Upper lobe of left lung (tissue), 4 donors: Measurements from ENCODE around the gene IMPA2.

Source experiments
- CTCF ChIP-seq, 6 experiments: fragments of 450-650 bp in 4 of 6; fragments of 200-600 bp in 2 of 6; sonication (generic) in 2 of 6; IDR thresholded peaks; one replicate each; pipeline ENCODE4 v1.5.1; 2016 to 2019; ENCODE audit warnings: antibody characterized with exemption in 6 of 6
- POLR2A ChIP-seq, 4 donors: fragments of 450-650 bp; IDR thresholded peaks; one replicate each; pipeline ENCODE4 v1.5.1; 2016 to 2017; ENCODE audit warnings: antibody characterized with exemption in 4 of 4, mild to moderate bottlenecking in 2 of 4
- POLR2AphosphoS5 ChIP-seq, 2 donors: sonication (generic); formaldehyde crosslinking; IDR thresholded peaks; one replicate each; pipeline ENCODE4 v1.5.1; 2017; ENCODE audit warnings: antibody characterized with exemption in 2 of 2

- no peak for TF ChIP-seq CTCF (IDR thresholded peaks at IDR 0.05)
- TF ChIP-seq POLR2A (IDR thresholded peaks at IDR 0.05): no peak
- no peak for TF ChIP-seq POLR2AphosphoS5 (IDR thresholded peaks at IDR 0.05)
Measured at GRCh38 chr18:12030670-12031069, 49.4 kb downstream of the IMPA2 start.
